Measurements from ENCODE around the gene UPF2. TPM values are rescaled to one million over a fixed set of nuclear protein-coding genes. Genes with fewer than 3 reads are reported as not detected.

The UPF2 gene
- total and polyA plus RNA-seq, 2 of the 13 experiments (the other 11 are each of a cell fraction or from before 2014, with no cell fraction given), result 6.2 to 14.5 TPM

GRCh38 chr10:11881477-11882417 is 160.9 kb downstream of the UPF2 start (continued):
- TF ChIP-seq, protein P1, sequence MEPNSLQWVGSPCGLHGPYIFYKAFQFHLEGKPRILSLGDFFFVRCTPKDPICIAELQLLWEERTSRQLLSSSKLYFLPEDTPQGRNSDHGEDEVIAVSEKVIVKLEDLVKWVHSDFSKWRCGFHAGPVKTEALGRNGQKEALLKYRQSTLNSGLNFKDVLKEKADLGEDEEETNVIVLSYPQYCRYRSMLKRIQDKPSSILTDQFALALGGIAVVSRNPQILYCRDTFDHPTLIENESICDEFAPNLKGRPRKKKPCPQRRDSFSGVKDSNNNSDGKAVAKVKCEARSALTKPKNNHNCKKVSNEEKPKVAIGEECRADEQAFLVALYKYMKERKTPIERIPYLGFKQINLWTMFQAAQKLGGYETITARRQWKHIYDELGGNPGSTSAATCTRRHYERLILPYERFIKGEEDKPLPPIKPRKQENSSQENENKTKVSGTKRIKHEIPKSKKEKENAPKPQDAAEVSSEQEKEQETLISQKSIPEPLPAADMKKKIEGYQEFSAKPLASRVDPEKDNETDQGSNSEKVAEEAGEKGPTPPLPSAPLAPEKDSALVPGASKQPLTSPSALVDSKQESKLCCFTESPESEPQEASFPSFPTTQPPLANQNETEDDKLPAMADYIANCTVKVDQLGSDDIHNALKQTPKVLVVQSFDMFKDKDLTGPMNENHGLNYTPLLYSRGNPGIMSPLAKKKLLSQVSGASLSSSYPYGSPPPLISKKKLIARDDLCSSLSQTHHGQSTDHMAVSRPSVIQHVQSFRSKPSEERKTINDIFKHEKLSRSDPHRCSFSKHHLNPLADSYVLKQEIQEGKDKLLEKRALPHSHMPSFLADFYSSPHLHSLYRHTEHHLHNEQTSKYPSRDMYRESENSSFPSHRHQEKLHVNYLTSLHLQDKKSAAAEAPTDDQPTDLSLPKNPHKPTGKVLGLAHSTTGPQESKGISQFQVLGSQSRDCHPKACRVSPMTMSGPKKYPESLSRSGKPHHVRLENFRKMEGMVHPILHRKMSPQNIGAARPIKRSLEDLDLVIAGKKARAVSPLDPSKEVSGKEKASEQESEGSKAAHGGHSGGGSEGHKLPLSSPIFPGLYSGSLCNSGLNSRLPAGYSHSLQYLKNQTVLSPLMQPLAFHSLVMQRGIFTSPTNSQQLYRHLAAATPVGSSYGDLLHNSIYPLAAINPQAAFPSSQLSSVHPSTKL (CRISPR knock-in tag; IDR thresholded peaks at IDR 0.05), result peak; percentile 76
- TF ChIP-seq, protein P2, sequence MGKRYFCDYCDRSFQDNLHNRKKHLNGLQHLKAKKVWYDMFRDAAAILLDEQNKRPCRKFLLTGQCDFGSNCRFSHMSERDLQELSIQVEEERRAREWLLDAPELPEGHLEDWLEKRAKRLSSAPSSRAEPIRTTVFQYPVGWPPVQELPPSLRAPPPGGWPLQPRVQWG (CRISPR knock-in tag; IDR thresholded peaks at IDR 0.05; ENCODE audit: borderline replicate concordance, low read depth), result no peak
- TF ChIP-seq ZNF296 (CRISPR knock-in tag; conservative IDR thresholded peaks at IDR 0.05) (no peak), NCOA1 (CRISPR knock-in tag; IDR thresholded peaks at IDR 0.05) (no peak), KDM5B (CRISPR knock-in tag; IDR thresholded peaks at IDR 0.05; ENCODE audit: borderline replicate concordance) (peak; percentile 67; the same call in 1 of the 2 replicates), KAT7 (CRISPR knock-in tag; IDR thresholded peaks at IDR 0.05; ENCODE audit: borderline replicate concordance) (no peak), TAF1 (CRISPR knock-in tag; IDR thresholded peaks at IDR 0.05) (no peak), DMAP1 (CRISPR knock-in tag; IDR thresholded peaks at IDR 0.05) (peak; percentile 87), ZNF766 (CRISPR knock-in tag; IDR thresholded peaks at IDR 0.05; ENCODE audit: borderline replicate concordance) (no peak), ZNF446 (CRISPR knock-in tag; IDR thresholded peaks at IDR 0.05) (no peak), ZFP36L1 (CRISPR knock-in tag; IDR thresholded peaks at IDR 0.05) (no peak), POLR2G (IDR thresholded peaks at IDR 0.05; ENCODE audit: low read depth, low read length) (no peak), ZNF274 (CRISPR knock-in tag; IDR thresholded peaks at IDR 0.05) (peak; percentile 24; the same call in 1 of the 2 replicates), FOXK2 (IDR thresholded peaks at IDR 0.05) (no peak), TOE1 (CRISPR knock-in tag; IDR thresholded peaks at IDR 0.05) (no peak), ZNF20 (CRISPR knock-in tag; IDR thresholded peaks at IDR 0.05) (no peak), ELF3 (CRISPR knock-in tag; IDR thresholded peaks at IDR 0.05) (peak; percentile 68), ZBTB38 (CRISPR knock-in tag; IDR thresholded peaks at IDR 0.05) (peak; percentile 96), THAP11 (CRISPR knock-in tag; IDR thresholded peaks at IDR 0.05) (peak; percentile 43; the same call in 1 of the 2 replicates), ZNF17 (CRISPR knock-in tag; IDR thresholded peaks at IDR 0.05) (no peak), PLRG1 (conservative IDR thresholded peaks at IDR 0.05) (no peak)
- TF ChIP-seq, protein P3, sequence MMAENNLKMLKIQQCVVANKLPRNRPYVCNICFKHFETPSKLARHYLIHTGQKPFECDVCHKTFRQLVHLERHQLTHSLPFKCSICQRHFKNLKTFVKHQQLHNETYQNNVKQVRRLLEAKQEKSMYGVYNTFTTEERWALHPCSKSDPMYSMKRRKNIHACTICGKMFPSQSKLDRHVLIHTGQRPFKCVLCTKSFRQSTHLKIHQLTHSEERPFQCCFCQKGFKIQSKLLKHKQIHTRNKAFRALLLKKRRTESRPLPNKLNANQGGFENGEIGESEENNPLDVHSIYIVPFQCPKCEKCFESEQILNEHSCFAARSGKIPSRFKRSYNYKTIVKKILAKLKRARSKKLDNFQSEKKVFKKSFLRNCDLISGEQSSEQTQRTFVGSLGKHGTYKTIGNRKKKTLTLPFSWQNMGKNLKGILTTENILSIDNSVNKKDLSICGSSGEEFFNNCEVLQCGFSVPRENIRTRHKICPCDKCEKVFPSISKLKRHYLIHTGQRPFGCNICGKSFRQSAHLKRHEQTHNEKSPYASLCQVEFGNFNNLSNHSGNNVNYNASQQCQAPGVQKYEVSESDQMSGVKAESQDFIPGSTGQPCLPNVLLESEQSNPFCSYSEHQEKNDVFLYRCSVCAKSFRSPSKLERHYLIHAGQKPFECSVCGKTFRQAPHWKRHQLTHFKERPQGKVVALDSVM (CRISPR knock-in tag; IDR thresholded peaks at IDR 0.05), result no peak
- TF ChIP-seq, protein P4, sequence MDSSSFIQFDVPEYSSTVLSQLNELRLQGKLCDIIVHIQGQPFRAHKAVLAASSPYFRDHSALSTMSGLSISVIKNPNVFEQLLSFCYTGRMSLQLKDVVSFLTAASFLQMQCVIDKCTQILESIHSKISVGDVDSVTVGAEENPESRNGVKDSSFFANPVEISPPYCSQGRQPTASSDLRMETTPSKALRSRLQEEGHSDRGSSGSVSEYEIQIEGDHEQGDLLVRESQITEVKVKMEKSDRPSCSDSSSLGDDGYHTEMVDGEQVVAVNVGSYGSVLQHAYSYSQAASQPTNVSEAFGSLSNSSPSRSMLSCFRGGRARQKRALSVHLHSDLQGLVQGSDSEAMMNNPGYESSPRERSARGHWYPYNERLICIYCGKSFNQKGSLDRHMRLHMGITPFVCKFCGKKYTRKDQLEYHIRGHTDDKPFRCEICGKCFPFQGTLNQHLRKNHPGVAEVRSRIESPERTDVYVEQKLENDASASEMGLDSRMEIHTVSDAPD (CRISPR knock-in tag; IDR thresholded peaks at IDR 0.05), result no peak
